GM12801 (cell line): Measurements from ENCODE around the gene ARID1A.

Experiments used
- TF ChIP-seq, protein P1 (sequence below): IDR thresholded peaks from one replicate; pipeline ENCODE4 v1.5.1; 2011; ENCODE audit warnings: control low read depth; ENCODE audit not compliant: insufficient read length; ENCODE audit errors: extremely low read depth

Gene ARID1A

DNA sequence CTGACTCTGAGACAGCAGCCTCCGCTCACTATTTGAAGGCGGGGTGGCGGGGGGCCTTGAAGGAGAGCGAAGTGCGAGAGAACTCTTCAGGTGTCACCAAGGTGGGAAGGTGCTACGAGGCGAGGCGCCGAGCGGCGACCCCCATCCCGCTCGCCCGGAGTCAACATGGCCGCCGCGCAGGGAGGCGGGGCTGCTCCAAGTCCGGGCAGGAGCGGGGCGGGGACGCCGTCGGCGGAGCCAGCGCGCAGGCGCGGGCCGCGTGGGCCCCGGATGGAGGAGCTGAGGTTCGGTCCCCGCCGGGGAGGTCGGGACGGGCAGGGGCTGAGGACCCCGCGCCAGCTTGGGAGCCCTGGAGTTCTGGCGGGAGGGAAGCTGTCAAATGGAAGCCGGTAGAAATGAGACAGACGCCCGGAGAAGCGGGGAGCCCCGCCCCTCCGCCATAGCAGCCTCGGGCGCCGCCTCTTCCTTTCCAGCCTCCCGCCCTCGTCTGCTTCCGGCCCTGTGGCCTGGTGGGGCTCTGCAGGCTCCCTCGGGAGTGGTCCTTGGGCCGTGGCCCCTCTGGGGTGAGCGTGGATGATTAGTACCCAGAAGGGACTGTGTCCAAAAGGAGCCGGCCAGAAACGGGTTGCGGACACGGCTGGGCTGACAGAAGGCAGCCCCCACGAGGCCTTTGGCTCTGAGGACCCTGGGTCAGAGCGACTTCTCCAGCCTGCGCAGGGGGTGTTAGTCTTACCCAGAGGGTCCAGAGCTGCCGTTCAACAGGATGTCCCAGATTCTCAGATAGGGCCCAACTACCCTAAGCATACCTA, 92.1 kb downstream of the ARID1A start, which contains the start of gene PIGV:
Gene PIGV (plus strand): TSS at position 245 of the 809 bp plus-strand sequence. CDS start 2,866 bp downstream, outside the sequence.
- TF ChIP-seq, protein P1, sequence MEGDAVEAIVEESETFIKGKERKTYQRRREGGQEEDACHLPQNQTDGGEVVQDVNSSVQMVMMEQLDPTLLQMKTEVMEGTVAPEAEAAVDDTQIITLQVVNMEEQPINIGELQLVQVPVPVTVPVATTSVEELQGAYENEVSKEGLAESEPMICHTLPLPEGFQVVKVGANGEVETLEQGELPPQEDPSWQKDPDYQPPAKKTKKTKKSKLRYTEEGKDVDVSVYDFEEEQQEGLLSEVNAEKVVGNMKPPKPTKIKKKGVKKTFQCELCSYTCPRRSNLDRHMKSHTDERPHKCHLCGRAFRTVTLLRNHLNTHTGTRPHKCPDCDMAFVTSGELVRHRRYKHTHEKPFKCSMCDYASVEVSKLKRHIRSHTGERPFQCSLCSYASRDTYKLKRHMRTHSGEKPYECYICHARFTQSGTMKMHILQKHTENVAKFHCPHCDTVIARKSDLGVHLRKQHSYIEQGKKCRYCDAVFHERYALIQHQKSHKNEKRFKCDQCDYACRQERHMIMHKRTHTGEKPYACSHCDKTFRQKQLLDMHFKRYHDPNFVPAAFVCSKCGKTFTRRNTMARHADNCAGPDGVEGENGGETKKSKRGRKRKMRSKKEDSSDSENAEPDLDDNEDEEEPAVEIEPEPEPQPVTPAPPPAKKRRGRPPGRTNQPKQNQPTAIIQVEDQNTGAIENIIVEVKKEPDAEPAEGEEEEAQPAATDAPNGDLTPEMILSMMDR, result no peak

DNA sequence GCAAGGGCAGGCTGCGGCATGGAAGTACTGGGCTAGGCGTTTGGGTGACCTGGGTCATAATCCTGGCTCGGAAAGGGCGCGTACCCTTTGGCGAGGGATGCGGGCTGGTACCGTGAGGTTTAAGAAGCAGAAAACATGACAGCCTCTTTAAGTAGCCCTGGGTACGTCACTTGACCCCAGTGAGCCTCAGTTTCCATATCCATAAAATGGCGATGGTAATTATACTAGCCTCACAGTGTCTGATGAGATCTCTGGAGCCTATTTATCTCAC, 92.6 kb downstream of the ARID1A start:
- TF ChIP-seq, protein P1, result no peak

DNA sequence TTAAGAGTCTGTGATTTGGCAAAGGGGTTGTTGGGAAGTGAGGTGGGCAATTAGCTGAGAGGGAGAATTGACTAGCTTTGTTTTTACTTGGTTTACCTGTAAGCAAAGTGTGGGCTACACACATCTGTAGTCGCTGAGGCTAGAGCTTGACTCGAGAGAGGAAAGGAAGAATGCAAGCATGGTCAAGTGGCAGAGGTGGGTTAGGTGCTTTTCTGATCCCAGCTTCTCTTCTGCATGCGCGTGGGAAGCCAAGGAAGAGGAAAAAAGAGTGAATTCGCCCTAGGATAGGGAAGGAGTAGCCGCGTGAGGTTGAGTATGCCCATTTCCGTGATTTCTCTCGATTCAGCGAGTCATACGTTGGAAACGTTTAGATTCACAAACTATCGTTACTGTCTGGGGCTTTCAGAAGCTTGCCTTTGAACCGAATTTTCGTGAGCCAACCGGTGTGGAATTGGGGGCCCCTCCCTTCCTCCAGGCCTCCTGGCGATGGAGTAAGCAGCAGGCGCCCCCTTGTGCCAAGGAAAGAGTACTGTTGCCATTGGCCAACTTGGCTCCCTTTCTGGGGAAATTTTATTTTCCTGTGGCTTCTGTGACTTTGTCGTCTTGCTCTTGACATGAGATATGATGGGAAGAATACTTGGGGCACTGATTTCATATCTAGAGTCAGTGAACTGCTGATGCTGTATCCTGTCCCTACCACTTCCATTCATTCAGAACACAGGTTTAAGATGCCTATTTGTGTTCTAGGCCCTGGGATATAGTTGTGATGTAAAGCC, 93.2 kb downstream of the ARID1A start:
- TF ChIP-seq, protein P1, result no peak

DNA sequence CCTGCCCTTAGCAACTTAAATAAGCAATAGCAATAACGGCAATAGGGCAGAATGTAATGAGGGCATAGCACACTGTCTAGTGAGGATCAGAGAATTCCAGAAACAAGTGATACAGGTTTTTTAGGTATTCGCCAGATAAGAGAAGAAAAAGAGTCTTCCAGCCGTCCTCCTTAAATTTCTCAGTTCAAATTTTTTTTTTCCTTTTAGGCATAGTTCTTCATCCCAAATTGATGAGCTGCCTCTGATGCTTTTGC, 93.7 kb downstream of the ARID1A start:
- TF ChIP-seq, protein P1, result no peak

DNA sequence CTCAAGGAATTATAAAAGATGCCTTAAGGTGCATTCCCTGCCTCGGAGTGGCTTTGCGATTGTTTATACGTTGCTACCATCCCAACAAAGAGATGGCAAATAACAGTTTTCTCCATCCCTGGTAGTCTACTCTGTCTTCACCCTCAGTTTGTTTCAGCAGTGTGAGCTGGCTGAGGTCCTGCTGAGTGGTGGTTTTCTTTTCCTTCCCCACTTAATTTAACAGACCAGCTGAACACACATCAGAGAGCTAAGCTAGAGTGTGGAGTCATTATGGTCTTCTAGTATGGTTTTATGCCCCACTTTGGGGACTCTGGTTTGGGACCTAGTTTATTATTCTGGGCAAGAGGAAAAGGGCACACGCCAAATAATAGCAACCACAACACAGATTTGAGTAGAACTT, 94.1 kb downstream of the ARID1A start:
- TF ChIP-seq, protein P1, result no peak

DNA sequence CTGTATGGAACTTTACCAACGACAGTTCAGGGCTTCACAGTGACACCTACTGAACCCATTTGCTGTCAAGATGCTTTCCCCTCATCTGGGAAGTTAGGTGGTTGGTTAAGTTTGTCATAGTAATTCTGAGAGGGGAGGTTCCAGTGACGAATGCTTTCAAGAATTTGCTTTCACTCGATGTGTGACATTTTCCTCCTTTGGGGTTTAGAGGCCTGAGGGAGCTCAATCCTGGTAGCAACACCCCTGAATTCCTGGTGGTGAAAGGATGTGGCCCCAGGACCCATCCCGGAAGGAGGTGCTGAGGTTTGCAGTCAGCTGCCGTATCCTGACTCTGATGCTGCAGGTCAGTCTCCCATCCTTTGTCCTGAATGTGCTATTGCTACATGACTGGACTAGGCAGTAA, 94.7 kb downstream of the ARID1A start:
- TF ChIP-seq, protein P1, result no peak

DNA sequence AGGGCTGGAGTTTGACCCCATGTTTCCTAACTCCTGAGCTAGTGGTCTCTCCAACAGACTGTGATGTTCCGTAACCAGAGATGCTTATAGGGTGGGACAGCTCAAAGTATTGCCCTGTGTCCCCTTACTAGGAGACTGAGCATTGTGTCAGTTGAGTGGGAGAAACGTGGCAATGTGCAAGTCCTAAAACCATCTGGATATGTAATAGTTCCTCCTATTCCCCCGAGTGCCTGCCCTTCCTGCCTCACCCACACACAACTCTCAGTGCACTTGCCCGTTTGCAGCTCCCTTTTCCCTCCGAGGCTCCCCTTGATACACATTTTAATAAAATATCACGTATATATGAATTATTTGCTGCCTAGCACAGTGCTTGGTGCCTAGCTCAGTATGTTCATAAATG, 95.3 kb downstream of the ARID1A start:
- TF ChIP-seq, protein P1, result no peak
